ENCODE data around the gene DDIT3.
A peak's percentile ranks its signal among the peaks of the same experiment; 100 is the strongest.
"Not testable (repeated sequence)": the region's sequence is repeated elsewhere in the genome, so short reads cannot be mapped to it uniquely, and the experiment has no call there.

DDIT3 gene

GRCh38 chr12:57520053-57520818 is at the start of gene DDIT3:
TSS of gene DDIT3 (minus strand) at chr12:57520514. CDS start at chr12:57517406, 3,108 bp downstream.
- DNase-seq (ENCODE audit: low read depth) = peak; percentile 99

- DNase-seq (ENCODE audit: low read depth) = no peak
Measured at GRCh38 chr12:57569858-57570257, 49.5 kb upstream of the DDIT3 start.

- DNase-seq (ENCODE audit: low read depth) = no peak
Measured at GRCh38 chr12:57568838-57569237, 48.5 kb upstream of the DDIT3 start.

- DNase-seq (ENCODE audit: low read depth) = no peak
Measured at GRCh38 chr12:57564178-57564740, 43.9 kb upstream of the DDIT3 start.

GRCh38 chr12:57563358-57563757 is 43.0 kb upstream of the DDIT3 start:
- DNase-seq (ENCODE audit: low read depth) = no peak

- not testable (repeated sequence) for DNase-seq (ENCODE audit: low read depth)
Measured at GRCh38 chr12:57561117-57561516, 40.8 kb upstream of the DDIT3 start.

- DNase-seq (ENCODE audit: low read depth) = no peak
Measured at GRCh38 chr12:57560516-57560915, 40.2 kb upstream of the DDIT3 start.

GRCh38 chr12:57558864-57559263 is 38.5 kb upstream of the DDIT3 start:
- DNase-seq (ENCODE audit: low read depth) = no peak

GRCh38 chr12:57554897-57555296 is 34.6 kb upstream of the DDIT3 start:
- DNase-seq (ENCODE audit: low read depth) = no peak

- no peak for DNase-seq (ENCODE audit: low read depth)
Measured at GRCh38 chr12:57554453-57554852, 34.1 kb upstream of the DDIT3 start.

- DNase-seq (ENCODE audit: low read depth) = no peak
Measured at GRCh38 chr12:57553343-57554202, 33.3 kb upstream of the DDIT3 start.

- DNase-seq (ENCODE audit: low read depth) = no peak
Measured at GRCh38 chr12:57552835-57553313, 32.6 kb upstream of the DDIT3 start.

- DNase-seq (ENCODE audit: low read depth) = no peak
Measured at GRCh38 chr12:57552306-57552651, 32.0 kb upstream of the DDIT3 start.

GRCh38 chr12:57551637-57552305 is 31.5 kb upstream of the DDIT3 start:
- no peak for DNase-seq (ENCODE audit: low read depth)

GRCh38 chr12:57550641-57551549 is 30.6 kb upstream of the DDIT3 start:
- DNase-seq (ENCODE audit: low read depth) = no peak

- DNase-seq (ENCODE audit: low read depth) = peak; percentile 34
Measured at GRCh38 chr12:57549909-57550640, 29.8 kb upstream of the DDIT3 start, which contains the start of gene KIF5A. TSS of gene KIF5A (plus strand) at chr12:57550044. CDS start at chr12:57550272, 228 bp downstream.

GRCh38 chr12:57549203-57549908 is 29.0 kb upstream of the DDIT3 start:
- DNase-seq (ENCODE audit: low read depth) = no peak

GRCh38 chr12:57548488-57548887 is 28.2 kb upstream of the DDIT3 start:
- no peak for DNase-seq (ENCODE audit: low read depth)

- DNase-seq (ENCODE audit: low read depth) = no peak
Measured at GRCh38 chr12:57548013-57548315, 27.6 kb upstream of the DDIT3 start.
